Mesendoderm (in vitro differentiated cells): ENCODE measurements around the gene ZNF280C.

Experiments used
- DNase-seq: peaks from one replicate; pipeline ENCODE4 v3.0.0; 2013
- H2AK5ac ChIP-seq: 2 replicates; pipeline ENCODE4 v1.6.1; 2013; ENCODE audit warnings: low read length, inconsistent platforms
- H2BK120ac ChIP-seq: 2 replicates; pipeline ENCODE4 v1.6.1; 2013; ENCODE audit warnings: low read depth, mild to moderate bottlenecking, low read length, moderate library complexity, mixed read lengths
- H2BK15ac ChIP-seq: replicated peaks from 2 replicates; pipeline ENCODE4 v1.6.1; 2013; ENCODE audit warnings: low read depth, mild to moderate bottlenecking, moderate library complexity
- H2BK5ac ChIP-seq: 2 replicates; pipeline ENCODE4 v1.6.1; 2013; ENCODE audit warnings: low read length, inconsistent platforms
- H3K18ac ChIP-seq: 2 replicates; pipeline ENCODE4 v1.6.1; 2013; ENCODE audit warnings: mild to moderate bottlenecking, low read length, mixed read lengths
- H3K23ac ChIP-seq: one replicate; pipeline ENCODE4 v1.6.1; 2013; ENCODE audit warnings: low read length
- H3K27ac ChIP-seq: 2 replicates; pipeline ENCODE4 v1.5.1; 2013; ENCODE audit warnings: low read depth, mild to moderate bottlenecking, inconsistent platforms, low read length, moderate library complexity
- H3K27me3 ChIP-seq: 2 replicates; pipeline ENCODE4 v1.6.1; 2013; ENCODE audit warnings: low read length, control low read depth, mild to moderate bottlenecking, inconsistent platforms; ENCODE audit not compliant: insufficient read depth, poor library complexity
- H3K36me3 ChIP-seq: 2 replicates; pipeline ENCODE4 v1.6.1; 2013; ENCODE audit warnings: low read length, inconsistent platforms; ENCODE audit not compliant: control insufficient read depth, insufficient read depth
- H3K4ac ChIP-seq: one replicate; pipeline ENCODE4 v1.6.1; 2013; ENCODE audit warnings: low read depth, mild to moderate bottlenecking, low read length, moderate library complexity
- H3K4me1 ChIP-seq: 2 replicates; pipeline ENCODE4 v1.6.1; 2013; ENCODE audit warnings: low read depth, low read length, inconsistent platforms; ENCODE audit not compliant: control insufficient read depth
- H3K4me2 ChIP-seq: 2 replicates; pipeline ENCODE4 v1.6.1; 2013; ENCODE audit warnings: low read length
- H3K4me3 ChIP-seq: 2 replicates; pipeline ENCODE4 v1.5.1; 2013; ENCODE audit warnings: mild to moderate bottlenecking, low read length
- H3K56ac ChIP-seq: one replicate; pipeline ENCODE4 v1.6.1; 2013; ENCODE audit warnings: low read length
- H3K79me1 ChIP-seq: 2 replicates; pipeline ENCODE4 v1.6.1; 2013; ENCODE audit warnings: low read length, inconsistent platforms
- H3K79me2 ChIP-seq: 2 replicates; pipeline ENCODE4 v1.6.1; 2013; ENCODE audit warnings: mild to moderate bottlenecking, low read length; ENCODE audit not compliant: control insufficient read depth, insufficient read depth
- H3K9ac ChIP-seq: 2 replicates; pipeline ENCODE4 v1.6.1; 2013; ENCODE audit warnings: low read length, inconsistent platforms
- H4K5ac ChIP-seq: one replicate; pipeline ENCODE4 v1.6.1; 2013; ENCODE audit warnings: low read length
- H4K8ac ChIP-seq: one replicate; pipeline ENCODE4 v1.6.1; 2013; ENCODE audit warnings: low read depth, mild to moderate bottlenecking, control low read depth, low read length, moderate library complexity
- WGBS: extraction: QIAGEN DNeasy Blood & Tissue Kit; methylation state at CpG from one replicate; pipeline ENCODE4 v1.1.7; 2013; ENCODE audit warnings: low lambda C conversion rate, missing lambda C conversion rate; ENCODE audit not compliant: insufficient coverage; ENCODE audit errors: extremely low coverage; 5-methylcytosine and 5-hydroxymethylcytosine counted together

The ZNF280C gene

DNA sequence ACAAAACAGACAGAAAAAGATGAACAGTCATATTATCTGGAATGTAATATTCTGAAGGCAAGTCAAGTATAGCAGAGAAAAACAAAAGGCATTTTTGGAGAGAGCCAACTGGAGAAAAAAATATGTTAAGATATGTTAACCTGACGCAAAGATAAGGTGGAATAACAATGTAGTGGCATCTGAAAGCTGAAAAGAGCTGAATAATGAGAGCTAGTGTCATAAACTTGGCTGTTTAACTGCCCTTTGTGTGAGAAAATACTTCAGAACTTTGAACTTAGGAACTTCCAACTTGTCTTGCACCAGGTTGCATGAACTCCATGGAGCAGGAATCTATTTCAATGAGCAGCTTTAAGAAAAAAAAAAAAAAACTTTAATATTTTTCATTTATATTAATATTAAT is 64.1 kb downstream of the ZNF280C start:
- no peak overlapping the region for H2BK5ac ChIP-seq
- no peak overlapping the region for H2BK120ac ChIP-seq
- DNase-seq, result no peak
- H3K4ac ChIP-seq, result no peak overlapping the region
- H3K36me3 ChIP-seq, result no peaks in the 10 kb centered on the region
- H2BK15ac ChIP-seq, result no peak overlapping the region
- no peak overlapping the region for H3K4me2 ChIP-seq
- no peak overlapping the region for H3K23ac ChIP-seq
- H3K27ac ChIP-seq, result no peak overlapping the region
- H3K9ac ChIP-seq, result no peak overlapping the region
- no CpG with 5 or more reads among the region's 1 CpG for WGBS
- no peak overlapping the region for H2AK5ac ChIP-seq
- H4K5ac ChIP-seq, result no peak overlapping the region
- no peak overlapping the region for H4K8ac ChIP-seq
- H3K56ac ChIP-seq, result no peak overlapping the region
- H3K18ac ChIP-seq, result no peak overlapping the region
- H3K4me1 ChIP-seq, result no peaks in the 10 kb centered on the region
- no peaks in the 10 kb centered on the region for H3K79me2 ChIP-seq
- H3K4me3 ChIP-seq, result no peak overlapping the region
- H3K27me3 ChIP-seq, result no peaks in the 10 kb centered on the region
- H3K79me1 ChIP-seq, result no peaks in the 10 kb centered on the region

DNA sequence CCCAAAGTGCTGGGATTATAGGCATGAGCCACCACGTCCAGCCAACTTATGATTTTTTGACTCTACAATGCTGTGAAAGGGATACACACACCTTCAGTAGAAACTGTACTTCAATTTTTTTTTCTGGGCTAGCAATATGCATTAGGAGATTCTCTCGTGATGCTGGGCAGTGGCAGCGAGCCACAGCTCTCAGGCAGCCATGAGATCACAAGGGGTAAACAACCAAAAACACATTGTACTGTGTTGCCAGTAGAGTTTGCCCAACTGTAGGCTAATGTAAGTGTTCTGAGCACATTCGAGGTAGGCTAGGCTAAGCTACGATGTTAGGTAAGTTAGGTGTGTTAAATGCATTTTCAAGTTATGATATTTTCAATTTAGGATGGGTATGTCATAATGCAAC is 71.2 kb downstream of the ZNF280C start:
- Histone ChIP-seq H2BK15ac (no peak overlapping the region), H3K27ac (no peak overlapping the region), H3K4ac (no peak overlapping the region), H2BK5ac (no peak overlapping the region), H3K18ac (no peak overlapping the region), H4K5ac (no peak overlapping the region), H2BK120ac (no peak overlapping the region), H3K27me3 (no peaks in the 10 kb centered on the region), H3K4me1 (no peaks in the 10 kb centered on the region), H3K79me1 (no peaks in the 10 kb centered on the region), H3K23ac (no peak overlapping the region), H3K4me3 (no peak overlapping the region), H3K56ac (no peak overlapping the region), H4K8ac (no peak overlapping the region), H3K36me3 (no peaks in the 10 kb centered on the region), H3K9ac (no peak overlapping the region), H2AK5ac (no peak overlapping the region), H3K4me2 (no peak overlapping the region), H3K79me2 (no peaks in the 10 kb centered on the region)
- no peak for DNase-seq
- WGBS, result no CpG with 5 or more reads among the region's 5 CpGs

DNA sequence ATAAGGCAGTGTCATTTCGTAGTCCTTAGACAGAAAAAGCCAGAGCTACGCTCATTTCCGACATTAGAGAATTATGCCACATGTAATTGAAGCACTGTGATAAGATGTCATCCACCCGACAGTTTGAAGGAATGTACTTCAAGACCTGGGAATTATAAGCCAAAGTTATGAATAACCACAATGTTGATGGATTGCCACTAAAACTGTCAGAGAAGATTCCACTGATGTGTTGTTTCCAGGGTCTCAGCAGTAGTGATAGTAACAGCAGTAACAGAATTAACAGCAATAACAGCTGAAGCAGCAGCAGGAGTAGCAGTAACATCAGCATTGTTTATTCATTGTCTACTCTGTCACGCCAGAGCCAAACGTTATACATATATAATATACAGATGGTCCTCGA is 72.2 kb downstream of the ZNF280C start:
- Histone ChIP-seq H3K36me3 (no peaks in the 10 kb centered on the region), H3K79me2 (no peaks in the 10 kb centered on the region), H3K27me3 (no peaks in the 10 kb centered on the region), H2BK120ac (no peak overlapping the region), H2AK5ac (no peak overlapping the region), H3K4me1 (no peaks in the 10 kb centered on the region), H3K18ac (no peak overlapping the region), H3K23ac (no peak overlapping the region), H2BK5ac (no peak overlapping the region), H3K4me2 (no peak overlapping the region), H3K27ac (no peak overlapping the region), H2BK15ac (no peak overlapping the region), H3K4ac (no peak overlapping the region), H4K5ac (no peak overlapping the region), H3K79me1 (no peaks in the 10 kb centered on the region), H3K56ac (no peak overlapping the region), H3K9ac (no peak overlapping the region), H3K4me3 (no peak overlapping the region), H4K8ac (no peak overlapping the region)
- no peak for DNase-seq
- WGBS, result no CpG with 5 or more reads among the region's 7 CpGs

DNA sequence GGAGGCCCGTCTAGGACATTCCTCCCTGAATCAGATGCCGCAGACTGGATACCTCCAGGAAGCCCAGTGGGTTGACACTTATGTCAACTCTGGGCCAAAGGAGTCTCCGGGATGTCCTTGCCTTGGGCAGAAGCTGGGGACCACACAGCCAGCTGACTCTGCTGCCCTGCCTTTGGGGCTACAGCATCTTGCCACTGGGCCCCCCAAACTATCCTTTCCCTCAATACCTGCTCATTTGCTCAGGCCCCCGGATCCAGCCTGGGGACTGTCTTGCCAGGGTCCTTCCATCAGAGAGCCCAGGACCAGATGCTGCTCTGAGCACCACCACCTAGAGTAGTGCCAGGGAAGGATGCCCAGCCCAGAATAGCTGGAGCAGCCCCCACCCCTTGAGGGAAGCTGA is 77.9 kb downstream of the ZNF280C start:
- Histone ChIP-seq H3K9ac (no peak overlapping the region), H3K79me2 (no peaks in the 10 kb centered on the region), H3K4ac (no peak overlapping the region), H3K4me2 (no peak overlapping the region), H3K56ac (no peak overlapping the region), H3K27me3 (no peaks in the 10 kb centered on the region), H2BK15ac (no peak overlapping the region), H3K4me3 (no peak overlapping the region), H3K27ac (no peak overlapping the region), H3K4me1 (no peaks in the 10 kb centered on the region), H3K36me3 (no peaks in the 10 kb centered on the region), H3K18ac (no peak overlapping the region), H2BK120ac (no peak overlapping the region), H3K79me1 (no peaks in the 10 kb centered on the region), H2AK5ac (no peak overlapping the region), H4K8ac (no peak overlapping the region), H2BK5ac (no peak overlapping the region), H4K5ac (no peak overlapping the region), H3K23ac (no peak overlapping the region)
- no peak for DNase-seq
- no CpG with 5 or more reads among the region's 4 CpGs for WGBS

DNA sequence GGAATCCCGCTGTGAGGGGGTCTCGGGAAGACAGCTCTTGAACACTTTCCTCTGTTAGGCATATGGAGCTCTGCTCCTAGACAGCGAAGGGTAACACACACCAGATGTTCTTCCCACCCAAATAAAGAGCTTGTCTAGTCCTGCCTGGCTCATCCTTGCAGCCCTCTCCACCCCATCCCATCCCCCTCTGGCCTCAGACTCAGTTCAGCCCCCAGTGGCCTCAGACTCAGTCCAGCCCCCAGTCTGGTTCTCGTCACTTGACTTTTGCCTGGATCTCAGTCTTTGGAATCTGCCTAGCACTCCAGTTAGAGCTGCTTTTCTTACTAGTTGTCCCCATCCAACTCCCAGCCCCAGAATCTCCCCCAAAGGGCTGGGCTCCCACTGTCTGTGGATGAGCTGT is 82.0 kb downstream of the ZNF280C start:
- H2BK15ac ChIP-seq, result no peak overlapping the region
- no peak overlapping the region for H3K4ac ChIP-seq

DNA sequence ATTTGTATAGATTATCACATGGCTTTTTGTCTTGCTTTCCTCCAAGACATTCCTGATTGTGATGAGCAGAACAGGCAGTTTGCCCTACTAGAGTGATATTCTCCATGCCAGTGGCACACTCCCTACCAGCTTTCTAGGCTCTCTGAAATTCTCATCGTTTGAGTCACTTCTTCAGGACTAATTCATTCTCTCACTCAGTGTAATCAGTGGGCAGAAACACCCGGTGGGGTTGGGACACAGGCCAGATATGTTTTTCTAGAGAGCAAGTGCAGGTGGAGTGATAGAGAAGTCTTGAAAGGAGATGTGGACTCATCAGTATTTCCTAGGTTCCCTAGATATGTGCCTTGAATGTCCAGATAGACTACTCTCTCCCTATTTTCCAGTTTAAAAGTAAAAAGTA is 83.8 kb downstream of the ZNF280C start:
- Histone ChIP-seq H3K27me3 (no peaks in the 10 kb centered on the region), H3K4me2 (no peak overlapping the region), H3K27ac (no peak overlapping the region), H3K56ac (no peak overlapping the region), H3K36me3 (no peaks in the 10 kb centered on the region), H4K5ac (no peak overlapping the region), H3K23ac (no peak overlapping the region), H3K4me1 (no peaks in the 10 kb centered on the region), H2BK15ac (no peak overlapping the region), H3K9ac (no peak overlapping the region), H4K8ac (no peak overlapping the region), H2BK5ac (no peak overlapping the region), H3K4me3 (no peak overlapping the region), H2AK5ac (no peak overlapping the region), H3K79me1 (no peaks in the 10 kb centered on the region), H3K18ac (no peak overlapping the region), H2BK120ac (no peak overlapping the region), H3K4ac (no peak overlapping the region), H3K79me2 (no peaks in the 10 kb centered on the region)
- DNase-seq, result no peak
- no CpG with 5 or more reads among the region's 2 CpGs for WGBS

More for the DNA sequence above, 82.0 kb downstream of the ZNF280C start:
- Histone ChIP-seq H3K4me1 (no peaks in the 10 kb centered on the region), H3K79me2 (no peaks in the 10 kb centered on the region), H3K79me1 (no peaks in the 10 kb centered on the region), H3K27ac (no peak overlapping the region), H3K4me3 (no peak overlapping the region), H3K4me2 (no peak overlapping the region), H3K36me3 (no peaks in the 10 kb centered on the region), H4K8ac (no peak overlapping the region), H3K27me3 (no peaks in the 10 kb centered on the region), H3K23ac (no peak overlapping the region), H3K9ac (no peak overlapping the region), H2AK5ac (no peak overlapping the region), H3K56ac (no peak overlapping the region), H2BK5ac (no peak overlapping the region), H4K5ac (no peak overlapping the region), H2BK120ac (no peak overlapping the region), H3K18ac (no peak overlapping the region)
- DNase-seq, result no peak
- no CpG with 5 or more reads among the region's 4 CpGs for WGBS
